GM12864 (cell line): ENCODE data around the gene CDKAL1.

Experiments
- DNase-seq: peaks from one replicate; pipeline ENCODE4 v3.0.0-alpha.2; 2011; ENCODE audit warnings: low read depth
- H3K4me3 ChIP-seq: 2 replicates; pipeline ENCODE4 v1.5.1; 2011; ENCODE audit warnings: mild to moderate bottlenecking, low read depth, low read length, control low read depth
- TF ChIP-seq, protein P1 (sequence below): IDR thresholded peaks from 2 replicates; pipeline ENCODE4 v1.5.1; 2011; ENCODE audit warnings: low read depth, mild to moderate bottlenecking, moderate library complexity, low read length, control low read depth, inconsistent platforms; ENCODE audit errors: missing control alignments

CDKAL1 gene

DNA sequence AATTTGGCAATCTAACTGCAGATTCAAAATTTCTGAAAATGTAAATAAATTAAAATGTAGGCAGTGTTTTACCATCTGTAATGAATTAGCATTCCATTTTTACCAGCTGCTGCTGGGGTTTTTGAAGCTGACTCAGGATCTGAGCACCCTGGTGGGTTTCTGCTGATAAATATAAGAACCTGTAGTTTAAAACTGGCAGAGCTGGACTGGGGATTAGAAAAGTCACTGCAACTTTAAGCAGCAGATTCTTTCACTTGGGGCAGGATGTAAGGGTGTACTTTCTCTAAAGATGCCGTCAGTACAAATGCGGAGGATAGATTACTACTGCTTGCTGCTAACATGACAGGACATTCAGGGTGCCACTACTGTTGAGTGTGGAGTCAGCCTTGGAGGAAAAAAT, 341.8 kb downstream of the CDKAL1 start:
- no peak overlapping the region for H3K4me3 ChIP-seq
- TF ChIP-seq, protein P1, sequence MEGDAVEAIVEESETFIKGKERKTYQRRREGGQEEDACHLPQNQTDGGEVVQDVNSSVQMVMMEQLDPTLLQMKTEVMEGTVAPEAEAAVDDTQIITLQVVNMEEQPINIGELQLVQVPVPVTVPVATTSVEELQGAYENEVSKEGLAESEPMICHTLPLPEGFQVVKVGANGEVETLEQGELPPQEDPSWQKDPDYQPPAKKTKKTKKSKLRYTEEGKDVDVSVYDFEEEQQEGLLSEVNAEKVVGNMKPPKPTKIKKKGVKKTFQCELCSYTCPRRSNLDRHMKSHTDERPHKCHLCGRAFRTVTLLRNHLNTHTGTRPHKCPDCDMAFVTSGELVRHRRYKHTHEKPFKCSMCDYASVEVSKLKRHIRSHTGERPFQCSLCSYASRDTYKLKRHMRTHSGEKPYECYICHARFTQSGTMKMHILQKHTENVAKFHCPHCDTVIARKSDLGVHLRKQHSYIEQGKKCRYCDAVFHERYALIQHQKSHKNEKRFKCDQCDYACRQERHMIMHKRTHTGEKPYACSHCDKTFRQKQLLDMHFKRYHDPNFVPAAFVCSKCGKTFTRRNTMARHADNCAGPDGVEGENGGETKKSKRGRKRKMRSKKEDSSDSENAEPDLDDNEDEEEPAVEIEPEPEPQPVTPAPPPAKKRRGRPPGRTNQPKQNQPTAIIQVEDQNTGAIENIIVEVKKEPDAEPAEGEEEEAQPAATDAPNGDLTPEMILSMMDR: no peak
- DNase-seq: no peak

DNA sequence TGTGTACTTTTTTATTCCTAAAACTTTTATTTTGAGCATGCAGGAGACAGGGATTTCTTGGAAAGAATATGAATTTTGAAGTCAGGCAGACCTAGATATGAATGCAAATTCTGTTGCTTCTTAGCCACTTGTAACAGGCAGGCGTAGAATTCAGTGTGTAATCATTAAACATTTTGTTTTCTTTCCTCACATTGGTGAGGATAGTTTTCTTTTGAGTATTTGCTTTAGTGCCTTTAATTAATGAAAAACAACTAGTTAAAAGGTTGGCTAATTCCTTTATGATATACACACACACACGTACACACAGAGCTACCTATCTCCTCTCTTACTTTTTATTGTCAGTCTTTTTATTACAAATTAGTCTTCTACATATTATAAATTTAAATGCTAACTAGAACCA, 342.3 kb downstream of the CDKAL1 start:
- TF ChIP-seq, protein P1: no peak
- no peak overlapping the region for H3K4me3 ChIP-seq
- DNase-seq: no peak

DNA sequence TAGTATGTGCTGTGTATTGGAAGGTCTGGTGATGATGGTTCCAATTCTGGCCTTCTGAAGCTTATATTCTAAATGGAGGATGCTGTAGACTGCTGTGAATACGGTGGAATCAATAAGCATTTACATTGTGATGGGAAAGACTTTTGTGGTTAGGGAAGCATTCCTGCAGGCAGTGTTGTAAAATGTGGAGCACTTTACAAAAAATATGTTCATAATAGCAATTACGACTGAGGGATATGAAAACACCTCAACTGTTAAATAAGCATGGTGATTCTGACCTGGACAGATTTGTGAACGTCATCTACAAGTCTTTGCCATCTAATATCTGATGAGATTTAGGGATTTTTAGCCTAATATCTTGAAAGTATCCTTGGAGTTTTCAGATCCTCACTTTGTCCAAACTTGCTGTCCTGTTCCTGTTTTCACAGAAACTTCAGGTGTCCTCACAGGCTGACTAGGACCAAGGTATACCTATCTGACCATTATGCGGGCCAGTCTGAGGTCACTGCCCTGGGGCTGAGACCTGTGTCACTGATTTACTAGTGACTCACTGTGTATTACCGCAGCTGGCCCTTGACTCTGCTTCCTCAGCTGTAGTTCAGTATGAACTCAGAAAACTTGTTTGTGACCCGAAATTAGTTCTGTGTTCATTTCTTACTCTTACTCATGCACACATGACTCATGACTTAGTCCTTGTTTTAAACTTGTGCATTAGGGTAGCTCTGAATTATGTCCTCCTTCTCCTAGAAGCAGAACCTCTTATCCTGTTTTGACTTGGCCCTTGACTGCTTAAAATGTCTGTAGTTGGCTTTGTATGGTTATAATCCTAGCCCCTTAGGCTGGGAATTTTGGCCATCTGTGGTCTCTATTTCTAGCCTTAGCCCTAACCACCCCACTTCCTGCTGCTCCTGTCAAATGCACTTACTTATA, 343.0 kb downstream of the CDKAL1 start:
- DNase-seq: peak; percentile 63
- TF ChIP-seq, protein P1: no peak
- no peak overlapping the region for H3K4me3 ChIP-seq

DNA sequence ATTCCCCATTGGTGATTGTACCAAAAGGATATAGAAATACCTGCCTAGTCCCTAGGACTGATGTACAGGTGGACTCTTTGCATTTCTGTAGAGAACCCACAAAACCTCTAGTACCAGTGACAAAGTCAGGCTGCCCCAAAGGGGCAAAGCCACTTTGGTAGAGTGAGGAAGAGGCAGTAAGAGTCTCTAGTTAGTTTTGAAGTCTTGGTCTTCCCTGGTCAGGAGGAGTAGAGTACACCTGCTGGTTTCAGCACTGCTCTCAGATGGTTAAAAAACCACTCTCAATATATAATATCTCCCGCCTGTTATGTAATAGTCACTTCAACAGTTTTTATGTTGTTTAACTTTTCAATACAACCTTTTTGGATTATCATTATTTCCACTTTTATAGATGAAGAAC, 344.9 kb downstream of the CDKAL1 start:
- no peak overlapping the region for H3K4me3 ChIP-seq
- no peak for DNase-seq
- TF ChIP-seq, protein P1: no peak

DNA sequence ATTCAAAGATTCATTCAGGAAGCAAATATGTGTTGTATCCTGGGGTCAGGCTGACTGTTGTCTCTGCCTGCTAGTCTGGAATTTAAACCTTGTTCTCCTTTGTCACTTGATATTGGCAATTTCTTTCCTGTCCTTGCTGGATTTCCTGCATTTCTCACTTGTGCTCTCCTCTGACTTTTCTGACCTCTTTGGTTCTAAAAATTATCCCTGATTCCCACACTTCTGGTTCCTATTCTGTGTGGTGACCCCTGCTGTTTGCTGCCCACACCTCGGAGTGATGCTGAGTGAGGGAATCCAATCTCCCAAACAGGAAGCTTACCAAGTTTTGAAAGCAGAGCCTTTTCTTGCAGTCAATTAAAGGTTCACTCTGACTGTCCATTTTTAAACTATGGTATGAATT, 345.3 kb downstream of the CDKAL1 start:
- TF ChIP-seq, protein P1: no peak
- no peak for DNase-seq
- no peak overlapping the region for H3K4me3 ChIP-seq

DNA sequence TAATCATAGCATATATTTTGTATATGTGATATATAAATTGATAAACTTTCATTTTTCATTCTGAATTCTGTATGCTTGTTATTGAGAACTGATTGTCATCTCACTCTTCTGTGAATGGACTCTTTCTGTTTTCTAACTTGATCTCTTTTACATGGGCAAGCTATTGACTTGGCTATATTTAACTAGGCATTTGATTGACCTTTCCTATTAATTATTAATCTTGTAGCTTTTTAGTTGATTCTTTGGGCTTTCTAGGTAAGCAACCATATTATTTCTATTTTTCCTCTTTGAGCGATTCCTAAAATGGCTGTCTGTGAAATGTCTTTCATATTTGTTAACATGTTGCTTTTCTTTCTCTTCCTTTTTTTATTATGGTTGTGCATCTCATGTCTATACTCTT, 347.1 kb downstream of the CDKAL1 start:
- DNase-seq: no peak
- TF ChIP-seq, protein P1: no peak

DNA sequence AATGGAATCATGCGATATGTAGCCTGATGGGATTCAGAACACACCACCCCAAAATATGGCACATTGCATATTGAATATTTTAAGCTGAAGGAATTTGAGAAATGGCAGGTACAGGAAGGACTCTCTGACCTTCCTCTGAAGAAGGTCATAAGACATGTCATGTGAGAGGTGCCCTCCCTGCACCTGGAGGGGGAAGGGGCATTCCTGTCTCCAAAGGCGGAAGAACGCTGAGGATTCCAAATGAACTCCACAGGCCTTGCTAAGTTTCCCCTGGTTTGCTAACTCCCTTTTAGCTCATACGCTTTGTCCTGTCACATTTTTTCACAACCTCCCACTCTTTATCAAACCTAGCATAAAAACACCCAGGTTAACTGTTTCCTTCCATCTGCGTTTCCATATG, 347.8 kb downstream of the CDKAL1 start:
- TF ChIP-seq, protein P1: no peak
- no peak overlapping the region for H3K4me3 ChIP-seq
- DNase-seq: no peak

More for the DNA sequence above, 347.1 kb downstream of the CDKAL1 start:
- H3K4me3 ChIP-seq: no peak overlapping the region
